HG03460 (cell line): Measurements from ENCODE around the gene RERE.
"Not testable (repeated sequence)": the region's sequence is repeated elsewhere in the genome, so short reads cannot be mapped to it uniquely, and the experiment has no call there.

ENCODE experiments used
- ATAC-seq: cut with Tn5 transposase; IDR thresholded peaks from one replicate; pipeline ENCODE4 v1.9.1; 2021; ENCODE audit not compliant: unreplicated experiment

RERE gene

GRCh38 chr1:8392522-8392921, 424.9 kb downstream of the RERE start:
- no peak for ATAC-seq

GRCh38 chr1:8390707-8391106, 426.7 kb downstream of the RERE start:
- ATAC-seq, result no peak

- ATAC-seq, result no peak
These were observed 427.4 kb downstream of the RERE start for GRCh38 chr1:8389958-8390535.

- ATAC-seq, result no peak
These were observed 428.5 kb downstream of the RERE start for GRCh38 chr1:8388732-8389562.

- no peak for ATAC-seq
These were observed 431.2 kb downstream of the RERE start for GRCh38 chr1:8386247-8386646.

DNA sequence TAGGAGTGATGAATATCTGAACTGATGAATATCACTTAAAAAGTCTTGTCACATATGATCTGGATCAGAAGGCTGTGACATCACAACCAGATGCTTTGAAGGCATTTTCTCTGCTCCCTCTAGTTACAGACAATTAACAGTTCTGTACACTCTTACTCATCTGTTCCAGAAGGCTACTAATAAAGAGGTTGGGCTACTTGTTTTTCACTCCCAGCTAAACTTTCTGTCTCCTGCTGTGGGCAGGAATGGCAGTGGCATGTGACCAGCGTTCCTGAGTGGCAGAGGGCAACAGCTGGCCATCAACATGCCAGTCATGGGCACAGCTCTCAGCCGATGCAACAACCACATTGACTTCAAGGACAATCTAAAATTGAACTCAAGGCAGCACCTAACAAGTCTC, 432.9 kb downstream of the RERE start:
- ATAC-seq, result no peak

DNA sequence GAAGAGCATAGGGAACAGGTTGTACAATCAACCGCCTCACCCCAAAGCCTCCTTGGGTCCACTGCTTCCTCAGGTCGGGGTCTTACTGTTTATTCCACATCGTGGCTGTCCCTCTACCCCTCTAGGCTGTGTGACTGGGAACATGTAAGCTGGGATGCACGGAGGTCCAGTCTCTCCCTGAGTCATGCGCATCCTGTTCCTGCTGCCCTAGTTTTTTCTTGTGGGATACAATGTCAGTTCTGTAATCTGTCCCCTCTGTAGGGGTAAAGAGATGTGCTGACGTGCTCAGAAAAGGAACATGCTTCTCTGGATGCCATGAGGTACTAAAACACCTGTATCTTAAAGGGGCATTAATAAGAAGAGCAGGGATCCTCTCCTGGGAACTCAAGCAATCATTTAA, 433.4 kb downstream of the RERE start:
- no peak for ATAC-seq

DNA sequence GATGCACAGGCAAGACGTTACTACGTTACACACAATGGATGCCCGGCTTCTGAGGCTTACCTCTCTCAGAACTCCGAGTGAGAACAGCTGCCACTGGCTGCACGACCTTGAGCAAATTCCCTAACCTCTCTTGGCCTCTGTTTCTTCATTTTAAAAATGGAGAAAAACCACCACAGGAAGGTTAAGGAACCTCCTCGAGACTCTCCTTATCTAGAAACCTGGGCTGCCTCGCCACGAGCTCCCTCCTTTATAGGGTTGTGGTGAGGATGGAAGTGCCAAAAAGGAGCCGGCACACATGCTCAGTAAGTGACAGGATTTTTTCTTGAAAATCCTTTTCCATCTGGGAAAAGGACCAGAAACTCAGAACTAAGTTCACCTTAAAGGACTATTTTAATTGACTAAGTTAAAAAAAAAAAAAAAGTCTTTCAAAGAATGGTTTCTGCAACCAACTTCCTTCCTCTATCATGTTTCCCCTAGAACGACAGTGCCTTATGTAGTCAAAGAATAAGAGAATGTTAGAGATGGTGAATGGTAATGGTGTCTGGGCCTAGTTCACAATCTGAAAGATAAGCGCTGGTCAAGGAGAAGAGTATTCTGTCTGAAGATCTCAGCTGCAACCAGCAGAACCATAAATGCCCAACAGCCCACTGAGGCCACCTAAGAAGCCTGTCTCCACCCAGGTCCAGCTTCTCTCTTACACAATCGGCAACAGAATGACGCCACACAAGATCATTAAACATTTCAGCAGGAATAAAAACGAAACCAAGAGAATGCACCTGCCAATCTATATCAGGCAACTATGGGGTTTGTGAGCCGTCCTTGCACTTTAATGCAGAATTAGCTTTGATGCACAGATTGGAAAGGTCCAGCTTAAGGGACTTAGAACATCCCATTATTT, 434.6 kb downstream of the RERE start:
- no peak for ATAC-seq

DNA sequence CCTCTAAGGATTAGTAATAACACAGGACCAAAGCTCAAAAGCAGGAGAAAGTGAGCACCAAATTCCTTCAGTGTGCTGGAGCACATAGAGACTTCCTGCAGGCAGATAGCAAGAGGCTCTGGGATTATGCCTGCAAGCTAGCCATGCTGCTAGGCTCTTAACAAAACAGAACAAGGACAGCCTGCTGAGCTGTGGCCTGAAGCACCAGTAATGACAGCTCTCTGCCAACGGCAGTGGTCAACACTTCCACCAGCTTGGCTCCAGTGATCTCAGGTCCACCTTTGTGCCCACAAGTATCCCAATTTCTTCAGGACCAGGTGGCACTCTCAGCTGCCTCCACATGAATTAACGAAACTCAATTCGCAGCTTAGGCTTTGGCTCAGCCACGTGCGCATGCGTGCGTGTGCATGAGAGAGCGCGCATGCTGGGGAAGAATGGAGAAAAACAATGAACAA, 435.4 kb downstream of the RERE start:
- no peak for ATAC-seq

DNA sequence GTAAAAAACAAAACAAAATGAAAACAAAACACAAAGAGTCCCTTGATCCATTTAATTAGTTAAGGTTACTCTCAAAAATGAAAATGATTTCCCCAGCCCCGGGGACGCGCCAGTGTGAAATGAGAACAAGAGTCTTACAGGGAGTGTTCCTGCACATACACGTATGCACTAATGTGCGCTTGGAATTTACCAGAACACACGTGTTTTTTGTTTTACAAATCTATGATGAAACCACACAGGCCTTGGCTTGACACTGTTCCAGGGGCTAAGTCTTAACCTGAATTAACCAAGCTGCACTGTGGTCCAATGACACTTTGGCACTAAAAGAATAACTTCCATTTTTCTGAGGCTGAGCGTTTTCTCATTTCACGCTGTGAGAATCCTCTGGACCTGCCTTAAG, 435.8 kb downstream of the RERE start:
- no peak for ATAC-seq

GRCh38 chr1:8380310-8380709, 437.1 kb downstream of the RERE start:
- ATAC-seq, result not testable (repeated sequence)

DNA sequence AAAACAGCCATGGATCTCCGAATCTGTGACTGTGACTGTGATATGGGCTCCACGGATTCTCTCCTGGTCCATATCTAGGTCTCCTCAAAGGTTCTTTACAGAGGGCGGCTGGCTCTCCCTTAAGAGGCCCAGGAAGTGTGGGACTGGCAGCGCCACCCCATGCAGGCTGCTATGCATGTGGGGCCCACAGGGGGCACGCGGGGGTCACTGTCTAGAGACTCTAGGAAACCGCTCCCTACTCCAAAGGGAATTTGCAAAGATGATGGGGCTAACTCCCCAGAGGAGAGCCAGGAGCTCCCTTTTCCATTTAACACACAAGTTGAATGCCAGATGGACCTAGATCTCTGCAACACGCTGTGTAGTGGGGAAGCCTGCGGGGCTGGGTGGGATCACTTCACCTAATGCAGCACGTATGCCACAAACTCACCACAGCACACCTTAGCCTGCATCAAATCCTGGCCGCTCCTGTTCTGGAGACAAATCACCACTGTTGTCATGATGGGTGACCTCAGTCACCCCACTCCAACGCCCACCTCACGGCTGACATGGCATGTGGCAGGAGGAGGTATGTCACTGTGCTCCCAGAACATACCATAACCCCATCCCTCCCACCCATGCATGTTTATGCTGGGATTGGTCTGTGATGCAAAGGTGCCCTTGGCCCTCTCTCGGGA, 437.8 kb downstream of the RERE start:
- ATAC-seq, result no peak

DNA sequence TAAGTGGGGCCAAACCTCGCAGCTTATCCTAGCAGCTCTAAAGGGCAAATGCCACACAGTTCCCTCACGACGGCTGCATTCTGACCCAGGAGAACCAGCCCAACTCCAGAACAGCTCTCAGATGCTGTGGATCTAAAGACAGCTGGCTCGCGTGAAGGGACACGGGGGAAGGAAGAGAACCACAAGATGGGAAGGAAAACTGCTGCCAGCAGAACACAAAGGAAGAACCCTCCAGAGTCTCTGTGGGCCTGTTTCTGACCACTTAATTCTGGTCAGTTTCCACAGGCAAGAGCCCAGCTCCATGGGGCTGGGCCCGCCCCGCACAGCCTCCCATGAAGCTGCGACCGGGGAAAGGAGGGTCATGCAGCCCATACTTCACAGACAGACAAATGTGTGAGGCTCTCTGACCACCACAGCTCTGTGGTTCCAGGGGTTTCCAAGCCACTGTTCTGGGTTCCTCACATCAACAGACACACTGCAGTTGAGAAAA, 438.4 kb downstream of the RERE start:
- ATAC-seq, result no peak

DNA sequence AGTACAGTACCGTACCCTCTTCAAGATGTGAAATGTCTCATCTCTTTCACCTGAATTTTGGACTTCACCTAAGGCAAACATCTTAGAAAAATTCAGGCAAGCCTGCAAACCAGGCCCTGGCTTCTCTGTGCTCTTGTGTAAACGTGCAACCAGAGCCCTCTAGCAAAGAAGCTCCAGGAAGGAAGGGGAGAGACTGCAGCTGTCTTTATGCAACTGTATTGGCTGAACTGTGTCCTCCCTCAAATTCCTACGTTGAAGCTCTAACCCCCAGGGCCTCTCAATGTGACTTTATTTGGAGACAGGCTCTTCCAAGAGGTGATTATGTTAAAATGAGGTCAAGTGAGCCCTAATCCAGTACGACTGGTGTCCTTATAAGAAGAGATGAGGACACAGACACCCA, 439.3 kb downstream of the RERE start:
- no peak for ATAC-seq

DNA sequence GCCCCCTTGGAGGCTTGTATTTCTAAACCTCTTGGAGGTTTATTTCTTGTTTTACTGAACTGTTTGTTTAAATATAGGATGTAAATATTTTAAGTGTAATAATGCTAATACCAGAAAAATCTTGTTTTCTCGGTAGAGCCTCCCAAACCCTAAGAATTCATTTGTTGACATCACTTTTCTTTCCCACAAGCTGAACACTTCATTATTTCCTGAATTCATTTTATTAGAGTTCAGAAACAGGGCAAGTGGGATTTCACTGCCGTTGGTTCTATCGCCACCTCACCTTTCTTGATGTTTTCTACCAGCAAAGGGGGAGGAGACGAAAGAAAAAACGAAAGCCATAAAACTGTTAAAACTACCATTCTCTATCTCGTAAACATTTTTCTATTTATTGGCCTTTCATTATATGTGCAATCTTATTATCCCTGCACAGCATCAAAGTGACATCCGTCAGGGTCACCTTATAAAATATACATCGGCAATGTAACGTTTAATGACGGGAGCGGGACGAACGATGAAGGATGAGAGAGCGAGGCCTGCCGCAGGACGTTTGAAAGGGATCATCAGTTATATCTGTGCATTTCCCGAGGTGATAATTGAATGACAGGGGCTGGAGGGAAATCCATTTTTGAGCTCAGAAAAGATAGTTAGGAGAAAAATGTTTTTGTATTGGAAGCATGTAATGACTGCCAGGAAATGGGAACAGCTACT, 440.0 kb downstream of the RERE start:
- no peak for ATAC-seq

- no peak for ATAC-seq
These were observed 441.0 kb downstream of the RERE start for GRCh38 chr1:8376358-8376840.

- no peak for ATAC-seq
These were observed 442.6 kb downstream of the RERE start for GRCh38 chr1:8374812-8375211.

GRCh38 chr1:8374356-8374755, 443.1 kb downstream of the RERE start:
- ATAC-seq, result no peak

- ATAC-seq, result no peak
These were observed 443.7 kb downstream of the RERE start for GRCh38 chr1:8373581-8374241.

GRCh38 chr1:8373125-8373524, 444.3 kb downstream of the RERE start:
- ATAC-seq, result no peak
